VCaP (cell line): ENCODE results near the gene BLOC1S4.

Experiments used
- H3K27ac ChIP-seq: fragments of 450-650 bp; 2 replicates; pipeline ENCODE4 v1.5.1; 2017
- CTCF ChIP-seq: fragments of 450-650 bp; conservative IDR thresholded peaks from 2 replicates; pipeline ENCODE4 v1.5.1; 2017; ENCODE audit warnings: mild to moderate bottlenecking, moderate library complexity

Gene BLOC1S4

GRCh38 chr4:6739920-6740319 lies 23.9 kb downstream of the BLOC1S4 start:
- no peak overlapping the region for H3K27ac ChIP-seq
- no peak for TF ChIP-seq CTCF

GRCh38 chr4:6740347-6740746 lies 24.4 kb downstream of the BLOC1S4 start:
- TF ChIP-seq CTCF = no peak
- H3K27ac ChIP-seq = no peak overlapping the region

GRCh38 chr4:6742507-6742906 lies 26.5 kb downstream of the BLOC1S4 start:
- H3K27ac ChIP-seq = no peak overlapping the region
- TF ChIP-seq CTCF = no peak

DNA sequence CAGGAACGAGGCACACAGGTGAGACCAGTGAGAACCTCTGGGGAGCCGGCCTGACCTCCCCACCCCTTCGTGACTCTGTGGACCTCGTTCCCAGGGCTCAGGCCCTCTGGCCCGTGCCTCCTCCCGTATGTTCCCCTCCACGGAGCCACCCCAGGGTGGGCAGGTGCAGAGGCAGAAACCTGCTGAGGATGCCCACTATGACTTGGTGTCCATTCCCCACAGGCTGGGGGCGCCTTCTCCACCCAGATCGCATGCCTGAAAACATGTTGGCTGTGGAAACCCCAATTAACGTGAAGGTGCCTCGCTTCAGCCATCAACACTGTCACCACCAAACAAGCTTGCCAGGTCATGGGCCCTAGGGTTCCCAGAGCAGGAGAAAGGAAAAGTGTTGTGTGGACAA lies 27.0 kb downstream of the BLOC1S4 start:
- no peak overlapping the region for H3K27ac ChIP-seq
- TF ChIP-seq CTCF = no peak

DNA sequence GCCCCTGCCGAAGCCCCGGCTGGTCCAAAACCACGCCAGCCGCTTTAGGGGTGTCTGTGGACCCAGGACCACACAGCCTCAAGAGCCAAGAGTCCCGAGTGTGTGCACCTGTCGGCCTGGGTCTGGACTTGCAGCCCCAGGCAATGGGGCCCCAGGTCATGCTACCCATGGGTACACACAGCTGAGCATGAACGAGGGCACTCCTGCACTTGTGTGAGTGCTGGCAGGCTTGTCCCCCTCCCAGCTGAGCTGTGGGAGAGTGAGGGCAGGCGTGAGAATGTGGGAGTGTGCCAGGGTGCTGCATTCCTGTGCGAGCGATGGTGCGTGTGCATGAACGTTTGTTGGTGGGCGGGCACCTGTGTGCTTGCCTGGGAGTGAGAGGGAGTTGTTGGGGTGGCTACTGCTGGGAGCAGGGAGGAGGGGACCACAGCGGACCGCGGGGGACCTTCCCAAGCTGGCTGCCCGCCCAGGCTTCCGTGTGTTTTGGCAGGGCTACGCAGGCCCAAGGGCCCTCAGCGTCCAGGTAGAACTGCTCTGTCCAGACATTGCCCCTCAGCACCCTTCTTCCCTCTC lies 30.8 kb downstream of the BLOC1S4 start:
- TF ChIP-seq CTCF = no peak
- H3K27ac ChIP-seq = peak overlapping the region; percentile 91

DNA sequence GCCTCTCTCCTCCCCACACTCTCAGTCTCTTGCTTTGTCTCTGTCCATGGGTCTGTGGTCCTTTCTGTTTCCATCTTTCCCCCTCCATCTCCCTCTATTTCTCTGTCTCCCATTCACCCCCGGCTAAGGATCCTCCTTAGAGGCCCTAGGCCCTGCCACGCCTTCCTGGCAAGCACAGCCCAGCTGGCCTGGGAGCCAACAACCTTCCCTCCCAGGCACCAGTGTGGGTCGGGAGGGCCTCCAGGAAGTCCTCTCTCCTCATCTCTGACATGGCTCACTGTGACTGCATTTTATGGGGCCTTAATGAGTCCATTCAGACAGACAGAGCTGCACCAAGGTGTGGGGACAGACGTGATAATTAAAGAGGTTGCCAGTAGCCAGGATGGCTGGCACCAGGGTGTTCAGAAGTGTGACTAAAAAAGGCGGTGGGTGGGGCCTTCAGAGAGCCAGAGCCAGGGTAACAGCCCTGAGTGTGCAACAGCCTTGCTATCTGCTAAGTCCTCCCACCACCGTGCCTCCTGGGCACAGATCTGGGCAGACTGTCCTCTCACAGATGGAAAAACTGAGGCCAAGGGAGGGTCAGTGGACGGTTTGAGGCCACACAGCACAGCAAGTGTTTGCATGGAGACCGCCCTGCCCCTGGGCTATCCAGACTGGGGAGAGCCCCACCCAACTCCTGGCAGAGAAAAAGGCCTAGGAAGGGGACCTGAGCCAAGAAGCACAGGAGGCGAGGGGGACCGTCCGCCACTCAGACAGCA lies 31.5 kb downstream of the BLOC1S4 start:
- TF ChIP-seq CTCF = no peak
- H3K27ac ChIP-seq = peak overlapping the region; percentile 91

GRCh38 chr4:6748286-6748685 lies 32.3 kb downstream of the BLOC1S4 start:
- H3K27ac ChIP-seq = peak overlapping the region; percentile 91
- no peak for TF ChIP-seq CTCF
